Fibroblast of skin of left biceps (primary cell): ENCODE measurements around the gene ANKRD66.

Source experiments
- DNase-seq, 2 experiments: peaks; one replicate each; pipeline ENCODE4 v3.0.0-alpha.2; 2013; ENCODE audit warnings: low read depth in 2 of 2

ANKRD66 gene

DNA sequence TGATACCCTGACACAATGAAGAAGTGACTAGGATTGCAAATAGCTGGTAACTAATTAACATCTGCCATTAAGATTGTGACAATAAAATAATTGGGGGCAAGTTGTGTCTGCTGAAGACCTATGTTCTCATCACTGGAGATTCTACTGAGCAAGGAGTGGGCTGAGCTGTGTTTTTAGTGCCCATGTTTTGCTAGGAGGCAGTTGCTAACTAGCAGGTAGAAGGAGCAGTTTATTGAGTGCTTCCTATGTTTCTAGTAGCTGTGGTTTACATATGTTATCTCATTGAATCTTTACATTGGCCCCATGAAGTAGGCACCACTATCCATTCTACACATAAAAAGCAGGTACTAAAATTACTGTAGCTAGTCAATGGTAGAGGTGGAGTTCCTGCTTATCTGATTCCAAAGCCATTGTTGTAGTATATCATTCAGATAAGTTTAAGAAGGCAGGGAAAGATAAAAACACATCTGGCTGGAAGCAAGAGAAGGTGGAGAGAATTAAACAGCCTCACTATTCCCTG lies 43.7 kb downstream of the ANKRD66 start:
- no peak for DNase-seq

DNA sequence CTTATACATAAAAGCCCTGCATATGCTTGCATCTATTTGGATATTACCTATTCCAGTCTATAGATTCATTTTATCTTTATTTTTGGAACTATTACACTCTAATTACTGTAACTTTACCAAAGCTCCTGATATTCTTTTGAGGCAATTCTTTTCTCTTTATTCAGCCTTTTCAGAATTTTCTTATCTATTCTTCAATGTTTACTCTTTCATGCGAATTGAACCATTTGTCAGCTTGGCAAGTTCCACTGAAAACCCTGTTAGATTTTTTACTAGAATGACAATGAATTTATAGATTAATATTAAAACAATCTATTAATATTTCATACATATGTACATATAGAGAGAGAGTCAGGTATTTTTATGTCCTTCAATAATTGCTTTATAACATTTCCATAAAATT lies 45.9 kb downstream of the ANKRD66 start:
- no peak for DNase-seq

DNA sequence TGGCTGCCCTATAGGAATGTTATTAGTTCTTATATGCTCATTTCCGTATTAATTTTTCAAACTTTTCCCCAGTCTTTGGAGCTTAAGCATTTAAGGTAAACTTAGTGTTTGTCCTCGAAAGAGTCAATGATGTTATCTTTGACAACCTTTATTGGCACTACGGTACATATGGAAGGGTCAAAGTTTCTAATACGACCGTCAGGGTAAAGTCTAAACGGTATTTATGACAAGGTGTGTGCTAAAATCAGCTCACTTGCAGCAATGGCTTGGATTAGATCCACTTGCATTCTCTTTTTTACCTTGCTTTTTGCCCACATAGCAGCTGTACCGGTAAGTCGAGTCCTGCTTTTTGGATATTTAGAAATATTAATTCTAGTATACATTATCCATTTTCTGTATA lies 46.4 kb downstream of the ANKRD66 start, which contains the start of gene MEP1A:
Gene MEP1A, plus strand, starts transcription at position 252 of the 400 bp plus-strand sequence. Its CDS starts 10 bp downstream, at position 262.
- DNase-seq: no peak

DNA sequence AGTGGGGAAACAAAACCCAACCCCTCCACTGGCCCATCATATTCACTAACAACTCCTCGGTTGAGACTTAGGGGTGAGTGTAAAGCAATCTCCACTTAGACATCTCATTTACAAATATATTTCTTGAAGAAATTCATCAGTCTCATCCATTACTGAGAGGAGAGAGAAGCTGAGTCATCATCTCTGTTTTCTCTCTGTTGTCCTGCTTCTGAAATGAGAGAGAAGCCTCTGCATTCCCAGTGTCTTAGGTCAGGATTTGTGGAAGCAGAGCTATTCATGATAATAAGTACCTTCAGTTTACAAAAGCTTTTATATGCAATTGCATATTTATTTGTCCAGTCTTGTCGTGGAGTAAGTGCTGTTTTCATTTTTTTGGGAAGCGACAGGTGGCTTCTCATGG lies 47.3 kb downstream of the ANKRD66 start:
- DNase-seq: no peak

DNA sequence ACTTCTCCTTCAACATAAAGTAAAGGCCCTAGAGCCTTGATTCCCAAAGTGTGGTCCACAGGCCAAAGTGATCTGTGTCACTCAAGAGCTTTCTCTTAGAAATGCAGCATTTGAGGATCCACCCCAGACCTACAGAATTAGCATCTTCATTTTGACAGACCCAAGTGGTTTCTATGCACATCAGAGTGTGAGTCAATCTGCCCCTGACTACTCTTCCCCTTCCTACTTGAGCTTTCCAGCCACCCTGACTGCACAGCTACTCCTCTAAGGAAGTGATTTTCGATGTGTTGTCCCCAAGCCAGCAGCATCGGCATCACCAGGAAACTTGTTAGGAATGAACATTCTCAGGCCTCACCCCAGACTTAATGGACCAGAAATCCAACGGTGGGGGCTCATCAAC lies 49.1 kb downstream of the ANKRD66 start:
- no peak for DNase-seq

DNA sequence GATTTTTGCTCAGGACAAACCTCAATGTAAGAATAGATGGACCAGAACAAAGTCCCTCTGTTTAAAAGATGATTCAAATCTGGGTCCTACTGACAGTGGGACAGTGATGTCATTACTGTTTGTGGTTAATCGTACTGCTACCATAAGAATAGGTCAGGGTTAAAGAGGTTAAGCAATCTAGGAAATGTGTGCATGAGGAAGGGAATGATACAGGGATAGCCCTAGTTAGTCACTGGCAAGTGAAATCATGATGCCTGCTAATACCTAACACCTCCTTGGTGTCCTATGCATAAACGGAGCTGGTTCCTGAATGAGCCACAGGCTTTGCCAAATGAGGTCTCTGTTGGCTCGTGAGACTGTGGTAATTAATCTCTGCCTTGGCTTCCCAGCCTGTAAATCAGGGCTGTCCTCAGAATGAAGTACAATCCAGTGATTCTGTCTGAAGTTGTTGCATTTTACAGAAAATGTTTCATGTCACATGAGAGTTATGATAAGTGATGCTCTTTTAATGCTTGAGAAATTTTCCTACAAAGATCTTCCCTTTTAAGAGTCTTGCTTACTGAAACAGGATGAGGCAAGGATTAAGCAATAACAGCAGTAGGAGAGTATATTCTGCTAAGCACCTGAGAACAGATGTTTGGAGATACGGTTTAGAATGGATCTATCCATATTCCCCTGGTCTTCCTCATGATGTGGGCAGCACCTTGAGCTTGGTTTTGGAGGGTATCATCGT lies 50.3 kb downstream of the ANKRD66 start:
- no peak for DNase-seq

DNA sequence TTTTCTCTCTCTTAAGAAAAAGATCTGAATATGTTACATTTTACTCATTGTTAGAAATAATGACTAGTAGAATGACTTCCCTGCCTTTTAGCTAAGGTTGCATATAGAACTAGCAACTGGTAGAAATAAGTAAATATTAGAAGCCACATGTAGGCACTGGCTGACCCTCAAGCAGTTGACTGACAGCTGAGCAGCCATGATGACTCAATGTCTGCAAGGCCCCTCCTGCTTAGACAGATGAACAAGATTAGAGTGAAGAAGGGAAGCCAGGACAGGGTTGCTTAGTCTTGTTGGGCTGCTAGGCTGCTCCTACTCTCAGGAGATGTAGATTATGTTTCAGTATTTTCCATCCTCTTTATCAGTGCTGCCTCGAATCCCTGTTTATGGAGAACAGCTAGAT lies 52.9 kb downstream of the ANKRD66 start:
- DNase-seq: no peak

DNA sequence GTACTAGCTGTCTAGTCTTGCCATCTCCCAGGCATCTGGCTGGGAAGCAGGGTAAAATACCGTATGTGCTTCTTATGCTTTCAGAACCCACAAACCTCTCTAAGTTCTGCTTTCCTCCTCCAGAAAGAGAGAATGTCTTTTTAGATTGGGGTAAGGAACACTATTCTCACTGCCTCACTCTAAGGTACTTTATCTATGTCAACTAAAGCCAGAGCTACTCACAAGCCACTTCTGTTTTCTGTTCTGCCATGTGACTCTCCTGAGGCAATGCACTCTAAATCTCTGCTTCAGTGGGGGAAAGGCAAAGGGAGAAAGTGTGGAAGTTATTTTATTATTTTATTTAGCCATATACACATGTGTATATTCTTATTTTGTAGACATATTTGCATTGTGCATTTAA lies 62.1 kb downstream of the ANKRD66 start:
- no peak for DNase-seq
